ENCODE results near the gene ZNF609. TPM values are rescaled to one million over a fixed set of nuclear protein-coding genes. Genes with fewer than 3 reads are reported as not detected.

ZNF609 gene
- total RNA-seq, 1 experiment from 2014 or later, result 9.9 TPM

- intact Hi-C loops (cut with micrococcal nuclease), result no loop called here
- Histone ChIP-seq H3K9me2 (replicated peaks; ENCODE audit: low read length) (no peaks in the 10 kb centered on the region), H3F3A (ENCODE audit: low read length, unreplicated experiment) (no peaks in the 10 kb centered on the region), H3K4me2 (ENCODE audit: low read length) (peak overlapping the region; percentile 78), H3K27me3 (ENCODE audit: low read length) (no peaks in the 10 kb centered on the region), H3K4me1 (ENCODE audit: insufficient read depth, low read length) (peaks cover 24% of the 10 kb centered on the region), H3K9ac (ENCODE audit: low read length) (peak overlapping the region; percentile 4; the same call in 1 of the 2 replicates), H2AFZ (ENCODE audit: low read length) (peak overlapping the region; percentile 54), H3K4me3 (ENCODE audit: low read length) (peak overlapping the region; percentile 68), H3K9me3 (ENCODE audit: low read length) (no peaks in the 10 kb centered on the region), H3K79me2 (ENCODE audit: low read length) (peaks cover 41% of the 10 kb centered on the region), H3K36me3 (ENCODE audit: low read depth, low read length) (no peaks in the 10 kb centered on the region), H4K20me1 (ENCODE audit: low read length) (peaks cover 10% of the 10 kb centered on the region; the same call in 1 of the 2 replicates), H3K27ac (ENCODE audit: low read length) (peak overlapping the region; percentile 8; the same call in 1 of the 2 replicates)
- TF ChIP-seq EZH2phosphoT487 (IDR thresholded peaks at IDR 0.05; ENCODE audit: borderline replicate concordance, low read length) (no peak), EZH2 (IDR thresholded peaks at IDR 0.05; ENCODE audit: low read length, unreplicated experiment) (no peak), CTCF (conservative IDR thresholded peaks at IDR 0.05; ENCODE audit: low read depth, low read length) (no peak)
- ChIA-PET POLR2A (ENCODE audit: unreplicated experiment) (no interaction called here), CTCF (interaction anchor here (0.6 kb wide), 1 partner anchor 18 kb away, joined by 3 read pairs; no protein-coding TSS in a partner anchor)
- peak; percentile 69 for ATAC-seq
- peak; percentile 65 for DNase-seq
- BruUV-seq (replicated peaks), result no TSS peak
Observed at GRCh38 chr15:64460724-64461720, 644 bp downstream of the ZNF609 start.

- H3K4me2 ChIP-seq (ENCODE audit: low read length), result peak overlapping the region; percentile 78
- no peaks in the 10 kb centered on the region for H3K9me2 ChIP-seq (replicated peaks; ENCODE audit: low read length)
- TSS peak; percentile 25 for BruUV-seq (replicated peaks)
- peak overlapping the region; percentile 8; the same call in 1 of the 2 replicates for H3K27ac ChIP-seq (ENCODE audit: low read length)
- H4K20me1 ChIP-seq (ENCODE audit: low read length), result peaks cover 10% of the 10 kb centered on the region; the same call in 1 of the 2 replicates
- H3K9ac ChIP-seq (ENCODE audit: low read length), result peak overlapping the region; percentile 4; the same call in 1 of the 2 replicates
- intact Hi-C loops (cut with micrococcal nuclease), result no loop called here
- H3F3A ChIP-seq (ENCODE audit: low read length, unreplicated experiment), result no peaks in the 10 kb centered on the region
- no peaks in the 10 kb centered on the region for H3K9me3 ChIP-seq (ENCODE audit: low read length)
- H3K79me2 ChIP-seq (ENCODE audit: low read length), result peaks cover 48% of the 10 kb centered on the region
- no peaks in the 10 kb centered on the region for H3K36me3 ChIP-seq (ENCODE audit: low read depth, low read length)
- no peak for TF ChIP-seq CTCF (conservative IDR thresholded peaks at IDR 0.05; ENCODE audit: low read depth, low read length)
- TF ChIP-seq EZH2 (IDR thresholded peaks at IDR 0.05; ENCODE audit: low read length, unreplicated experiment), result no peak
- TF ChIP-seq EZH2phosphoT487 (IDR thresholded peaks at IDR 0.05; ENCODE audit: borderline replicate concordance, low read length), result no peak
- H3K4me3 ChIP-seq (ENCODE audit: low read length), result peak overlapping the region; percentile 68
- CTCF ChIA-PET, result no interaction called here
- DNase-seq (no peak), ATAC-seq (no peak)
- H3K4me1 ChIP-seq (ENCODE audit: insufficient read depth, low read length), result peaks cover 24% of the 10 kb centered on the region
- POLR2A ChIA-PET (ENCODE audit: unreplicated experiment), result no interaction called here
- H2AFZ ChIP-seq (ENCODE audit: low read length), result peak overlapping the region; percentile 54
- H3K27me3 ChIP-seq (ENCODE audit: low read length), result no peaks in the 10 kb centered on the region
Observed at GRCh38 chr15:64461721-64462162, 1.4 kb downstream of the ZNF609 start.
